ENCODE results near the gene FOXP3. TPM values are rescaled to one million over a fixed set of nuclear protein-coding genes. Genes with fewer than 3 reads are reported as not detected.

Gene FOXP3
- total RNA-seq, 1 donor from 2014 or later: not detected

DNA sequence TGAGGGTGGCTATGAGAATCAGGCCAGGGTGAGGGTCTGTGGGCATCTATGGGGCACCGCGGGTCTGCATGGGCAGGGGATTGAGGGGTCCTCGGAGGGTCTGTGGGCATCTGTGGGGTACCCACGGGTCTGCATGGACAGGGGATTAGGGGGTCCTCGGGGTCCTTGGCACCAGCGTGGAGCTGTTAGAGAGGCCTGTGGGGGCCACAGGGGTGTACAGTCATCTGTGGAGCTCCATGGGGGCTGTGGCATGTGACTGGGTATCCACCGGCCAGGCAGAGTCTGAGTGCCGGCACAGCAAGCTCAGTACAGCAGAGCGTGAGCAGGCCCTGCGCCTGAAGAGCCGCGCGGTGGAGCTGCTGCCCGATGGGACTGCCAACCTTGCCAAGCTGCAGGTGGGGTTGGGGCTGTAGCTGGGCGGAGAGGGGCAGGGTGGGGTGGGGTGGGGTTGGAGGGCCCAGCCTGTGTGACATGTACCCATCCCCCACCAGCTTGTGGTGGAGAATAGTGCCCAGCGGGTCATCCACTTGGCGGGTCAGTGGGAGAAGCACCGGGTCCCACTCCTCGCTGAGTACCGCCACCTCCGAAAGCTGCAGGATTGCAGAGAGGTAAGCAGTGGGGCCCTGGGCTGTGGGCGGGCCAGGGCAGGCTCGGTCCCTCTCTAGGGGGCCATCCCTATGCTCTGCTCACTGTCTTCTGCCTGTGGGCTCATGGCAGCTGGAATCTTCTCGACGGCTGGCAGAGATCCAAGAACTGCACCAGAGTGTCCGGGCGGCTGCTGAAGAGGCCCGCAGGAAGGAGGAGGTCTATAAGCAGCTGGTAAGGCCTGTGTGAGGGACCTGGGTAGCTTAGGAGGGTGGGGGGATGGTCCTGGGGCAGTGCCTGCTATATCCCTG, 16.3 kb downstream of the FOXP3 start:
- intact Hi-C loops (cut with micrococcal nuclease): no loop called here
- DNase-seq: no peak
- H3K27ac ChIP-seq (replicated peaks): no peak overlapping the region
- TF ChIP-seq, protein P1, sequence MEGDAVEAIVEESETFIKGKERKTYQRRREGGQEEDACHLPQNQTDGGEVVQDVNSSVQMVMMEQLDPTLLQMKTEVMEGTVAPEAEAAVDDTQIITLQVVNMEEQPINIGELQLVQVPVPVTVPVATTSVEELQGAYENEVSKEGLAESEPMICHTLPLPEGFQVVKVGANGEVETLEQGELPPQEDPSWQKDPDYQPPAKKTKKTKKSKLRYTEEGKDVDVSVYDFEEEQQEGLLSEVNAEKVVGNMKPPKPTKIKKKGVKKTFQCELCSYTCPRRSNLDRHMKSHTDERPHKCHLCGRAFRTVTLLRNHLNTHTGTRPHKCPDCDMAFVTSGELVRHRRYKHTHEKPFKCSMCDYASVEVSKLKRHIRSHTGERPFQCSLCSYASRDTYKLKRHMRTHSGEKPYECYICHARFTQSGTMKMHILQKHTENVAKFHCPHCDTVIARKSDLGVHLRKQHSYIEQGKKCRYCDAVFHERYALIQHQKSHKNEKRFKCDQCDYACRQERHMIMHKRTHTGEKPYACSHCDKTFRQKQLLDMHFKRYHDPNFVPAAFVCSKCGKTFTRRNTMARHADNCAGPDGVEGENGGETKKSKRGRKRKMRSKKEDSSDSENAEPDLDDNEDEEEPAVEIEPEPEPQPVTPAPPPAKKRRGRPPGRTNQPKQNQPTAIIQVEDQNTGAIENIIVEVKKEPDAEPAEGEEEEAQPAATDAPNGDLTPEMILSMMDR (IDR thresholded peaks at IDR 0.05; ENCODE audit: borderline replicate concordance): no peak
- peaks cover 33% of the 10 kb centered on the region for H3K36me3 ChIP-seq
- H3K27me3 ChIP-seq (ENCODE audit: low read depth): no peaks in the 10 kb centered on the region
- no peak overlapping the region for H3K4me3 ChIP-seq
- H3K9me3 ChIP-seq (replicated peaks): no peaks in the 10 kb centered on the region
- no peaks in the 10 kb centered on the region for H3K4me1 ChIP-seq

- TF ChIP-seq, protein P1 (IDR thresholded peaks at IDR 0.05; ENCODE audit: borderline replicate concordance): no peak
- Histone ChIP-seq H3K9me3 (replicated peaks) (no peaks in the 10 kb centered on the region), H3K4me3 (no peak overlapping the region), H3K4me1 (no peaks in the 10 kb centered on the region), H3K27ac (replicated peaks) (no peak overlapping the region), H3K27me3 (ENCODE audit: low read depth) (no peaks in the 10 kb centered on the region), H3K36me3 (peaks cover 42% of the 10 kb centered on the region)
- intact Hi-C loops (cut with micrococcal nuclease): no loop called here
- no peak for DNase-seq
These were observed 17.2 kb downstream of the FOXP3 start for GRCh38 chrX:49247346-49247745.

- intact Hi-C loops (cut with micrococcal nuclease): no loop called here
- Histone ChIP-seq H3K27me3 (ENCODE audit: low read depth) (no peaks in the 10 kb centered on the region), H3K27ac (replicated peaks) (no peak overlapping the region), H3K4me1 (no peaks in the 10 kb centered on the region), H3K9me3 (replicated peaks) (no peaks in the 10 kb centered on the region), H3K36me3 (peaks cover 42% of the 10 kb centered on the region), H3K4me3 (no peak overlapping the region)
- DNase-seq: no peak
- TF ChIP-seq, protein P1 (IDR thresholded peaks at IDR 0.05; ENCODE audit: borderline replicate concordance): no peak
These were observed 18.0 kb downstream of the FOXP3 start for GRCh38 chrX:49246541-49246940.

DNA sequence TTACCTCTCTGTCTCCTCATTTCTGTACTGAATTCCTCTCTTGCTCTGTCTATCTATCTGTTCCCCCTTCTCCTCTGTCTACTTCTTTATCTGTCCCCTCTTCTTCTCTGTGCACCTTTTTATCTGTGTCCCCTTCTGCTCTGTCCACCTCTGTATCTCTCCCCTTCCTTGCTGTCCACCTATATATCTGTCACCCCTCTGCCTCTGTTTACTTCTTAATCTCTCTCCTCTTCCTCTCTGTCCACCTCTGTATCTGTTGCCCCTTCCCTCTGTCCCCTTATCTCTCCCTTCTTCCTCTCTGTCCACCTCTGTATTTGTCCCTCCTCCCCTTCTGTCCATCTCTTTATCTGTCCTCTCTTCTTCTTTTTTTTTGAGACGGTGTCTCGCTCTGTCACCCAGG, 20.3 kb downstream of the FOXP3 start:
- TF ChIP-seq, protein P1 (IDR thresholded peaks at IDR 0.05; ENCODE audit: borderline replicate concordance): no peak
- no peak overlapping the region for H3K27ac ChIP-seq (replicated peaks)
- no peak for DNase-seq
- intact Hi-C loops (cut with micrococcal nuclease): no loop called here
- H3K4me3 ChIP-seq: no peak overlapping the region
- H3K36me3 ChIP-seq: peaks cover 46% of the 10 kb centered on the region
- no peaks in the 10 kb centered on the region for H3K9me3 ChIP-seq (replicated peaks)
- no peaks in the 10 kb centered on the region for H3K27me3 ChIP-seq (ENCODE audit: low read depth)
- H3K4me1 ChIP-seq: no peaks in the 10 kb centered on the region

DNA sequence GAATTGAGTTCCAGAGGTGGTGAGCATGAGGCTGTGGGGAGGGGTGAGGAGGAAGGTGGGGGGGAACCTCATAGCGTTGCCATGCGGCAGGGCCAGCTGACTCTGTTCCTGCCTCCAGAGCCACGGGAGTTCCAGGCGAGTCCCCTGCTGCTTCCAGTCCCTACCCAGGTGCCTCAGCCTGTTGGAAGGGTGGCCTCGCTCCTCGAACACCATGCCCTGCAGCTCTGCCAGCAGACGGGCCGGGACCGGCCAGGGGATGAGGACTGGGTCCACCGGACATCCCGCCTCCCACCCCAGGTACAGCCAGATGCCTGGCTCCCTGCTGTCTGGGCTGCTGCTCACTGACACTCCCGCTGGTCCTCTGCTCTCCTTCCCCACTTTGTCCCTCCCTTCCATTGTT, 21.3 kb downstream of the FOXP3 start:
- Histone ChIP-seq H3K36me3 (peaks cover 42% of the 10 kb centered on the region), H3K4me3 (no peak overlapping the region), H3K27ac (replicated peaks) (no peak overlapping the region), H3K9me3 (replicated peaks) (no peaks in the 10 kb centered on the region), H3K27me3 (ENCODE audit: low read depth) (no peaks in the 10 kb centered on the region), H3K4me1 (no peaks in the 10 kb centered on the region)
- TF ChIP-seq, protein P1 (IDR thresholded peaks at IDR 0.05; ENCODE audit: borderline replicate concordance): no peak
- intact Hi-C loops (cut with micrococcal nuclease): no loop called here
- DNase-seq: no peak
